SKM-1 treated with dmso at 0.1 percent for 144 hours (cell line): ENCODE results near the gene TMBIM1.

Experiments
- DNase-seq: peaks from one replicate; lab custom pipeline; 2025; ENCODE audit not compliant: unreplicated experiment; lab: John Stamatoyannopoulos, UW

TMBIM1 gene

DNA sequence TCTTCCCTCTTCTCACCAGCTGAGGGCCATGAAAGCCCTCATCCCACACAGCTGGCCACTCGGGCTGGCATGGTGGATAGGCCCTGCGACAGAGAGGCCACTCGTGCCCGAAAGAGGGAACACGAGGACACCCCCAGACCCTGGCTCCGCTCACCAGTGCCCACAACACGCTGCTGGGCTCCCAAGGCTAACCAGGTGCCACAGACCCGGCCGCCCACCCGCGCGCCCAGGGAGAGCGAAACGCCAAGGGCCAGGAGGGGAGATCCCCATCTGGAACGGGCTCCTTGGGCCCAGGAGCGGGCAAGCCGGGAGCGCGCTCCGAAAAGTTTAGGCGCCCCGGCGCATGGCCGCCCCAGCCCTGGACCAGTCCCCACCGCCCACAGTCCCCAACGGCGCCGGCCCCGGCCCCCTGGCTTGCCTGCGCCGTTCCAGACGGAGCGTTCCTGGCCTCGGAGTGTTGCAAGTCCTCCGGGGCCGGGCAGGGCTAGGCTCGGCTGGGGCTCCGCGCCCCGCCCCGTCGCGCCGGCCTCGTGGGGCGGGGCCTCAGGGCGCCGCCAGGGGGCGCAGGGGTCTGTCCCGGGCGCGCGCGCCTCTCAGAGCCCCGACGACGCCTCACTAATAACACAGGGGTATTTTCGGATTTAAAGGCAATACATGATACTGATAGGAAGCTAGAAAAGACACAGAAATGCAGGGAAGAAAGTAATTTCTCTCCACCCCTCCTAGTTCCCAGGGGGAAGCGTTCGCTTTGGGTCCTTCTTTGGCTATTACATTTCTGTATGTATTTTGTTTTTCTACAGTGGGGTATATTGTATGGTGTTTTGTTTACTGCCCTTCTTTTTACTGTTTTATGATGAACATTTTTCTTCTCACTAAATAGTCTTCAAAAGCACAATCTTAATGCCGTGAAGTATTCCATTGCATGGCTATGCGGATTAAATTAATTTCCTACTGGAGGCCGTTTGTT lies at the start of gene TMBIM1:
Gene TMBIM1 (minus strand): TSS at position 456 of the 967 bp plus-strand sequence. CDS start 10,362 bp downstream, outside the sequence.
- DNase-seq: peak; percentile 74

GRCh38 chr2:218341381-218341780 lies 49.1 kb upstream of the TMBIM1 start:
- DNase-seq: no peak

DNA sequence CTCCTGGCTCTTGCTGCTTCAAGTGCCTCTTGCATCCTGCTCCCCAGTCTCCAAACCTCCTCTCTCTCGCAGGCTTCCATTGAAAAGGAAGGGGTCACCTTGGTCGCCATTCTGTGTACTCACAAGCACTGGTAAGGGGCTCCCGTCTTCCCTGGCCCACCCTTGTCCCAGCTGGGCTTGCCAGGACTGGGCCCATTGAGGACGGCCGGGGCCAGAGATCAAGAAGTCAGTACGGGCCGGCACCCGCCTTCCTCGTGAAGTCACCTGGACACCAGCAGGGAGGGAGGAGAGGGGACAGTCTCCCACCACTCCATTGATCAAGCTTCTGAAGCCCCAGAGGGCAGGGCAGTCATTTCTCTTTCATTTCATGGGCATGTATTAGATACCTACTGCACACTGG lies 48.4 kb upstream of the TMBIM1 start:
- DNase-seq: no peak

- no peak for DNase-seq
These were observed 42.2 kb upstream of the TMBIM1 start for GRCh38 chr2:218334531-218334930.

DNA sequence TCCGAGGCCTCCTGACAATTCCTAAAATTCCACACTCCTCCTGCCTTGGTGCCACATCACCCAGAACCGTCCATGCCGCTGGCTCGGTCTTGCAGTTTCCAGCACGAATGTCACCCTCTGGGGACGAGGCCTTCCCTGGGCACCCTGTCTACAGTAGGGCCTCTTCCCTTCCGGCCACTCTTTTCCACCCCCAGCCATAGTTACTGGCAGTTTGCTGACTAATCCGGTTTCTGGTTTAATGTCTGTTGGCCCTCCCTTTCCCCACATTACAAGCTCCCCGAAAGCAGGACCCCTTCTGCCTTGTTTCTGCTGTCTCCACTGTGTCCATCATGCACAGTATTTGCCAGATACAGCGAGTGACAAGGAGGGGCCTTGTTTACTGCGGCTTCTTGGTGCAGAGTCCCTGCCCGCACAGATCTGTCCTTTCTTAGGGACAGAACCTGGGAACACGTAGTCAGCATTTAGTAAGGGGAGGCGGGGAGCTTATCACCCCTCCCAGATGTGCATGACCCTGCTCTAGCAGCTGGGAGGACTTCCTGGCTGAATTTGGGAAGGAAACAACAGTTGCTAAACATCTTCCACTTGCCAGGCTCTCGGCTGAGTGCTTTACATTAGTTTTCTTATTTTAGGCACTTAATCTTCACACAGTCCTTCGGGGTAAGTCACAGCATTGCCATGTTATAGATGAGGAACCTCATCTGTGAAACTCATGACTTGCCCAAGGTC lies 40.8 kb upstream of the TMBIM1 start:
- DNase-seq: peak; percentile 92

DNA sequence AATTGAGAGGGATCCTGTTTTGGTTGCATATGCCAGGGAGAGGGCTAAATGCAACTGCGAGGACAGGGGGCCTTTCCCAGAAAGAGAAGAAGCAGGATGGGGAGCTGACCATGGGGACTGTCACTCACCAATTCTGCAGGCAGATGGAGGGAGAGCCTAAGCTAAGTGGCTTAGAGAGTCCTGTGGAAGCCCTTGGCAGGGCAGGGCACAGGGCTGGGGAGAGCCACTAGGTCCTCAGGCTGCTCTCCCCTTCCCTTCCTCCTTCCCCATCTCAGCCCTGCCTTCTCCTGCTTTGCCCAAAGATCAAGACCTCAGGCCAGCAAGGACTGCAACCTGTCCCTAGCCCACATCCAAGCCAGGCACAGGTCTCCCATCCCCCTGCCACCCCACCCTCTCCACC lies 40.0 kb upstream of the TMBIM1 start:
- no peak for DNase-seq

GRCh38 chr2:218331745-218332144 lies 39.4 kb upstream of the TMBIM1 start:
- no peak for DNase-seq

GRCh38 chr2:218329826-218330593 lies 37.7 kb upstream of the TMBIM1 start:
- no peak for DNase-seq

DNA sequence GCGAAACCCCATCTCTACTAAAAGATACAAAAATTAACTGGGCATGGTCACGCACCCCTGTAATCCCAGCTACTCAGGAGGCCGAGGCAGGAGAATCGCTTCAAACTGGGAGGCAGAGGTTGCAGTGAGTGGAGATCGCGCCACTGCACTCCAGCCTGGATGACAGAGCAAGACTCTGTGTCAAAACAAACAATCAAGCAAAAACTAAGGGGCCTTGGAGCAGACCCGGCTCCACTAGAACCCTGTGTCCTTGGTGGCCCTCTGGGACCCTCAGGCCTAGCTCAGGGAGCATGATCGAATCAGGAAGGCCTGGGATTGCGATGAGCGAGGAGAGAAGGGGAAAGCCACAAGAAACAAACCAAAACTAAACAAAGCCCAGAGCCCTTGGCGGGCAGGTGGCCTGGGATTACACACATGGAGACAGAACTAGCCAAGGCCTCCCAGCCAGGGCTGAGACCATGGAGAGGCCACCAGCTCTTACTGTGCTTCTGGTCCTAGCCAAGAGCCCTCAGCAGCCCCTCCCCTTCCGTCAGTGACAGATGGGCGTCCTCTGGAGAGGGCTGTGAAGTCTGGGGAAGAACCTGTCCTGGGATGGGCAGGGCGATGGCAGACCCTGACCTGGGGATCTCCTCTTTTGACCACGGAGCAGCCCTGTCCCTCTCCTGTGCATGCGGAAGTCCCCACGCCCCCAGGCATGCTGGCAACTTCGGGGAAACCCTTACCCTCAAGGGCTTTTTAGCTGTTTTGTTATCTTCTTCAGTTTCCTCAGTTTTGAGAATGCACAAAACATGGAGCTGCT lies 36.9 kb upstream of the TMBIM1 start:
- DNase-seq: no peak

DNA sequence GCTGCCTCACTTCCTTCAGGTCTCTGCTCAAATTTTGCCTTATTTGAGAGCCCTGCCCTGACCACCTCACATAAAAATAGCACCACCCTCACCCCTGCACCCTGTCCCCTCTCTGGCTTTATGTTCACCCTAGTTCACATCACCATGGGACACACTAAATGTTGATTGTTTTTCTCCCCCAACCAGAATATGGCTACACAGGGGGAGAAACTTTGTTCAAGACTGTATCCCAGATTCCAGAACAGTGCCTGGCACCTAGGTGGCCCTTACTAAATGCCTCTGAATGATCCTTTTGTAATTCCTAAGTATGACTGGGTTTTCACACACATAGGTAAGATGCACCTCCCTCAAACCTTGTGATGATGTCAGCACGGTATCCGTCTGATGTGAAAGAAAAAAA lies 36.0 kb upstream of the TMBIM1 start:
- DNase-seq: no peak

DNA sequence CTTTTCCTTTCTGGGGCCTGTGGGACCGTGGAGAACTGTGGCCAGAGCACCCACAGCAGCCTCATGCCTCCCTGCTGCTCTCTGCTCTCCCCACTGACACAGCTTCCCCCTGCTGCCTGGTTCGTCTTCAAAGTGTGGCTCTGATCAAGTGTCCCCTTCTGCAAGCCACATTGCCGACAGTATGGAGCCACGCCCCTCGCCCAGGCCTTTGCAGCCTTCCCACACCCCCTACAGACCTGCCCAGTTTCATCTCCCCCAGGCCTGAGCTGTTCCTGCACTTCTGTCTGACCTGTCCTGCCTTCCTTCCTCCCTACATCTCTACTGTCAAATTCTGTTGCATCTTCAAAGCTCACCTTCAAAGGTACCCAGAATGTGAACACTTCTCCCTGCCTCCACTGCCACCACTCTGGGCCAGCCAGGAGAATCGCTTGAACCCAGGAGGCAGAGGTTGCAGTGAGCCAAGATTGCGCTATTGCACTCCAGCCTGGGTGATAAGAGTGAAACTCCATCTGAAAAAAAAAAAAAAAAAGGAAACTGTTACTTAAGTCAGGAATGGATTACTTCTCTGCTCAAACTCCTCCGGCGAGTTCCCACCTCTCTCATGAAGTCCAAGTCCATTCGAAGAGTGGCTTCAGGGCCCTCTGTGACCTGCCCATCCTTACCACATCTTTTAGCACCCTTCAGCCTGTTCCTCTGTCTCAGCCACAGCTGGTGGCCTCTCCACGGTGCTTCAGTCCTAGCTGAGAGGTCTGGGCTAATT lies 35.3 kb upstream of the TMBIM1 start:
- no peak for DNase-seq

- DNase-seq: no peak
These were observed 34.0 kb upstream of the TMBIM1 start for GRCh38 chr2:218326315-218326714.

- DNase-seq: no peak
These were observed 33.4 kb upstream of the TMBIM1 start for GRCh38 chr2:218325566-218326160.

DNA sequence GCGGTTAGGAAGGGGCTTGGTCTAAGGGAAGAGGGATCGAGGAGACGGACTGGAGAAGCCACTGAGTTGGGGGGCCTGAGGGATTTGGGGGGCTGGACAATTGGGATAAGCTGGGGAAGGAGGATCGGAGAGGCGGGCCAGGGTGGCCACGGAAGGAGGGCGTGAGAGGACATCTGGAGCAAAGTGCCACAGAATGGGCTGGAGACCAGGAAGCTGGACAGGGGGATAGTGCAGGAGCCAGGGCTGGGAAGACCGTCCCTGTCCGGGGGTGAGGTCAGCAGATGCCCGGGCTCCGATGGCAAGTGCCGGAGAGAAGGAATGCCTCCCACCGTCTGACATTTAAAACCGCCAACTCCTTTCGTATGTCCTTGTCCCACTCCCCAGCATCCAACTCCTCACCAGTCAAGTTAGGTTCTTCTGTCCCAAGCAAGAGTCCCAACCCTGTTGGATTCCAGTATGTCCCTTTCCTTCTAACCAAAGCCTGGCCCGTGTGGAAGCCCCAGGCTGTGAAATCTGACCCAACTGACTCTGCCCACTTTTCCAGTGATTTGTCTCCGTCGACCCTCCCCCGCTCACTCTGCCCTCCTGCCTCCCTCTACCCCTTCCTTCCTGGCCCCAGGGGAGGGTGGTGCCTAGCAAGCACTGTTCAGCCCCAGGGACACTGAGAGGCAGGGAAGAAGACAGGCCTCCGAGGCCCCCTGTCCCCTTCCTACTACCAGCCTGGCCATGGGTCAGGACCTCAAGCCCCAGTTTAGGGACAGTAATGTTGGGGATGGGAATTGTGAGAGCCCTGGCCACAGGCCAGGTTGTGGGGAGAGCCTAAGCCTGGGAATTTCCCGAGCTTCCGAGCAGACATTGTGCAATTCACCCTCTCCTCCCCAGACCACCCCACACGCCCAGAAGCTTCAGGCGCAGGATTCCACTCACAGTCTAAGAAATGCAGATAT lies 31.5 kb upstream of the TMBIM1 start:
- DNase-seq: no peak

GRCh38 chr2:218322768-218323525 lies 30.6 kb upstream of the TMBIM1 start:
- DNase-seq: peak; percentile 48

- no peak for DNase-seq
These were observed 28.5 kb upstream of the TMBIM1 start for GRCh38 chr2:218320704-218321336.

- no peak for DNase-seq
These were observed 27.6 kb upstream of the TMBIM1 start for GRCh38 chr2:218319813-218320365.
